Hepatocyte (in vitro differentiated cells): ENCODE data around the gene BCAS4.

Experiments
- CTCF ChIP-seq: fragments of 200-600 bp; sonication (generic); IDR thresholded peaks from 2 replicates; pipeline ENCODE4 v1.5.1; 2016; ENCODE audit warnings: antibody characterized with exemption, mild to moderate bottlenecking; ENCODE audit not compliant: poor library complexity
- EZH2 ChIP-seq: fragments of 200-600 bp; sonication (generic); IDR thresholded peaks from 2 replicates; pipeline ENCODE4 v1.6.1; 2016; ENCODE audit warnings: antibody characterized with exemption, mild to moderate bottlenecking, borderline replicate concordance

GRCh38 chr20:50876063-50876685, 81.3 kb downstream of the BCAS4 start:
- no peak for TF ChIP-seq CTCF
- TF ChIP-seq EZH2 = no peak
